IMR-90 (cell line): ENCODE data around the gene SEC24B. TPM values are rescaled to one million over a fixed set of nuclear protein-coding genes. Genes with fewer than 3 reads are reported as not detected.

Source experiments
- ATAC-seq: fragments of 200-7000 bp; cut with Tn5 transposase; 2 replicates; pipeline ENCODE4 v1.9.1; 2020; ENCODE audit warnings: low read depth, mild to moderate bottlenecking, moderate library complexity
- BruUV-seq: library from RNA; stranded (reverse); fragments of 400-500 nt; replicated peaks from 2 replicates; lab custom pipeline; 2021; lab: Mats Ljungman, UMichigan
- CTCF ChIA-PET: fragments of 300-600 bp; formaldehyde crosslinking; extraction: SDS; loops from one replicate; lab custom pipeline; 2021; ENCODE audit warnings: antibody characterized with exemption; lab: Yijun Ruan, JAX
- POLR2A ChIA-PET: fragments of 300-600 bp; sonication (Branson Sonifier 250); formaldehyde crosslinking; loops from one replicate; lab custom pipeline; 2022; ENCODE audit warnings: antibody characterized with exemption; ENCODE audit not compliant: unreplicated experiment; lab: Charles Lee
- DNase-seq: peaks from one replicate; pipeline ENCODE4 v3.0.0; 2013
- H2AFZ ChIP-seq: replicated peaks from 2 replicates; pipeline ENCODE3; 2013; ENCODE audit warnings: low read length, mild to moderate bottlenecking; ENCODE audit not compliant: poor library complexity
- H2AK5ac ChIP-seq: 2 replicates; pipeline ENCODE4 v1.6.1; 2013; ENCODE audit warnings: low read depth, low read length, inconsistent platforms
- H2AK9ac ChIP-seq: replicated peaks from 2 replicates; pipeline ENCODE3; 2013; ENCODE audit warnings: mild to moderate bottlenecking, low read depth, low read length, moderate library complexity; ENCODE audit not compliant: poor library complexity
- H2BK120ac ChIP-seq: 2 replicates; pipeline ENCODE4 v1.6.1; 2013; ENCODE audit warnings: low read depth, low read length, inconsistent platforms
- H2BK15ac ChIP-seq: 3 replicates; pipeline ENCODE4 v1.6.1; 2013; ENCODE audit warnings: low read depth, low read length, inconsistent platforms
- H2BK20ac ChIP-seq: 2 replicates; pipeline ENCODE4 v1.6.1; 2013; ENCODE audit warnings: low read depth, mild to moderate bottlenecking, inconsistent platforms, low read length, moderate library complexity
- H2BK5ac ChIP-seq: 2 replicates; pipeline ENCODE4 v1.6.1; 2013; ENCODE audit warnings: mild to moderate bottlenecking, low read depth, low read length, inconsistent platforms; ENCODE audit not compliant: poor library complexity, severe bottlenecking
- H3K14ac ChIP-seq: replicated peaks from 2 replicates; pipeline ENCODE4 v1.6.1; 2013; ENCODE audit warnings: low read depth, low read length, inconsistent platforms
- H3K18ac ChIP-seq: 2 replicates; pipeline ENCODE4 v1.6.1; 2013; ENCODE audit warnings: low read depth, low read length, control low read depth
- H3K23ac ChIP-seq: 2 replicates; pipeline ENCODE4 v1.6.1; 2013; ENCODE audit warnings: low read depth, low read length, inconsistent platforms
- H3K27ac ChIP-seq: 2 replicates; pipeline ENCODE4 v1.5.1; 2013; ENCODE audit warnings: mild to moderate bottlenecking, control low read depth, low read length; ENCODE audit not compliant: insufficient read depth
- H3K27me3 ChIP-seq: 2 replicates; pipeline ENCODE4 v1.6.1; 2013; ENCODE audit warnings: low read length; ENCODE audit not compliant: control insufficient read depth, insufficient read depth
- H3K36me3 ChIP-seq: 2 replicates; pipeline ENCODE4 v1.6.1; 2013; ENCODE audit warnings: low read length, mixed read lengths; ENCODE audit not compliant: control insufficient read depth, insufficient read depth
- H3K4ac ChIP-seq: 2 replicates; pipeline ENCODE4 v1.6.1; 2013; ENCODE audit warnings: low read depth, low read length, inconsistent platforms
- H3K4me1 ChIP-seq: 2 replicates; pipeline ENCODE4 v1.6.1; 2013; ENCODE audit warnings: low read length, mixed read lengths; ENCODE audit not compliant: control insufficient read depth, insufficient read depth
- H3K4me2 ChIP-seq: 2 replicates; pipeline ENCODE4 v1.6.1; 2013; ENCODE audit warnings: low read depth, mild to moderate bottlenecking, control low read depth, low read length, moderate library complexity
- H3K4me3 ChIP-seq: 2 replicates; pipeline ENCODE4 v1.5.1; 2013; ENCODE audit warnings: low read depth, mild to moderate bottlenecking, control low read depth, low read length, moderate library complexity; ENCODE audit not compliant: insufficient read depth
- H3K56ac ChIP-seq: 2 replicates; pipeline ENCODE4 v1.6.1; 2013; ENCODE audit warnings: low read length, inconsistent platforms; ENCODE audit not compliant: insufficient read depth; ENCODE audit errors: extremely low read depth
- H3K79me1 ChIP-seq, 2 experiments: 2 replicates each; pipeline ENCODE4 v1.6.1; 2013; ENCODE audit warnings: low read length in 2 of 2, inconsistent platforms in 1 of 2, low read depth in 1 of 2
- H3K9ac ChIP-seq: 2 replicates; pipeline ENCODE4 v1.6.1; 2013; ENCODE audit warnings: low read depth, low read length, control low read depth
- H3K9me1 ChIP-seq: 2 replicates; pipeline ENCODE4 v1.6.1; 2013; ENCODE audit warnings: low read length, inconsistent platforms; ENCODE audit not compliant: insufficient read depth
- H3K9me3 ChIP-seq: 2 replicates; pipeline ENCODE4 v1.6.1; 2013; ENCODE audit warnings: low read length; ENCODE audit not compliant: control insufficient read depth, insufficient read depth
- H4K20me1 ChIP-seq: 2 replicates; pipeline ENCODE4 v1.6.1; 2013; ENCODE audit warnings: low read length, inconsistent platforms; ENCODE audit not compliant: insufficient read depth
- H4K5ac ChIP-seq: 2 replicates; pipeline ENCODE4 v1.6.1; 2013; ENCODE audit warnings: mild to moderate bottlenecking, low read depth, low read length, control low read depth
- H4K8ac ChIP-seq, 2 experiments: 2 replicates each; pipeline ENCODE4 v1.6.1; 2013; ENCODE audit warnings: low read depth in 2 of 2, low read length in 2 of 2, control low read depth in 1 of 2, inconsistent platforms in 1 of 2
- H4K91ac ChIP-seq: 2 replicates; pipeline ENCODE4 v1.6.1; 2013; ENCODE audit warnings: low read depth, low read length, inconsistent platforms; ENCODE audit not compliant: insufficient read depth
- BHLHE40 ChIP-seq: fragments of 150-350 bp; IDR thresholded peaks from 2 replicates; pipeline ENCODE4 v1.6.1; 2016; ENCODE audit warnings: mild to moderate bottlenecking, low read depth, low read length
- FOS ChIP-seq: fragments of 150-350 bp; IDR thresholded peaks from 2 replicates; pipeline ENCODE4 v1.6.1; 2016; ENCODE audit warnings: low read depth, low read length
- MAZ ChIP-seq: IDR thresholded peaks from 2 replicates; pipeline ENCODE4 v1.6.1; 2012; ENCODE audit warnings: low read depth, mild to moderate bottlenecking, low read length, improper control_type of control experiment, moderate library complexity, borderline replicate concordance
- MXI1 ChIP-seq: IDR thresholded peaks from 2 replicates; pipeline ENCODE4 v1.6.1; 2012; ENCODE audit warnings: low read depth, mild to moderate bottlenecking, low read length, moderate library complexity, borderline replicate concordance
- NFE2L2 ChIP-seq: fragments of 150-350 bp; IDR thresholded peaks from 2 replicates; pipeline ENCODE4 v1.6.1; 2016; ENCODE audit warnings: low read depth, mild to moderate bottlenecking, low read length
- POLR2A ChIP-seq: IDR thresholded peaks from 2 replicates; pipeline ENCODE4 v1.6.1; 2012; ENCODE audit warnings: mild to moderate bottlenecking, low read depth, low read length
- RAD21 ChIP-seq: IDR thresholded peaks from 2 replicates; pipeline ENCODE4 v1.6.1; 2012; ENCODE audit warnings: low read length, improper control_type of control experiment
- WGBS, 2 experiments: methylation state at CpG; one replicate each; pipeline versions ENCODE4 v1.1.5 to v1.1.7; 2013; ENCODE audit warnings: missing lambda C conversion rate in 2 of 2; ENCODE audit not compliant: insufficient read length in 1 of 2; ENCODE audit errors: extremely low coverage in 2 of 2; 5-methylcytosine and 5-hydroxymethylcytosine counted together
- dilution Hi-C: fragments of 300-500 bp; cut with HindIII; formaldehyde crosslinking; loops from one replicate; pipeline ENCODE4 v1.14.3; 2018; ENCODE audit warnings: low sequenced_read_pairs; ENCODE audit not compliant: unreplicated experiment
- in situ Hi-C: fragments of 300-500 bp; cut with MboI; formaldehyde crosslinking; loops from 3 replicates; pipeline ENCODE4 v1.14.3; 2019; ENCODE audit warnings: low sequenced_read_pairs, inconsistent platforms, mixed read lengths
- intact Hi-C: fragments of 100-400 bp; cut with micrococcal nuclease; formaldehyde crosslinking; loops from 2 replicates; pipeline ENCODE4 v1.10.0; 2022
- polyA plus RNA-seq, 3 experiments: library from polyadenylated mRNA; depleted of rRNA; stranded (reverse); fragments of >200 nt; gene quantifications; 2 replicates each; pipeline ENCODE4 v1.2.3, GENCODE V29; 2012; ENCODE audit warnings: low replicate concordance in 1 of 3
- total RNA-seq: library from RNA; depleted of rRNA; stranded (reverse); fragments of >200 nt; gene quantifications from 2 replicates; pipeline ENCODE4 v1.2.3, GENCODE V29; 2012
- TF ChIP-seq, protein P1 (sequence below): fragments of 150-350 bp; IDR thresholded peaks from 2 replicates; pipeline ENCODE4 v1.6.1; 2017; ENCODE audit warnings: mild to moderate bottlenecking, antibody characterized with exemption, low read length, low read depth
- TF ChIP-seq, protein P2 (sequence below): fragments of 150-350 bp; IDR thresholded peaks from 2 replicates; pipeline ENCODE4 v1.6.1; 2016; ENCODE audit warnings: low read depth, mild to moderate bottlenecking, low read length, moderate library complexity, borderline replicate concordance

The SEC24B gene
- total and polyA plus RNA-seq, 2 of the 4 experiments (the other 2 are of a cell fraction): 19.0 to 27.4 TPM

DNA sequence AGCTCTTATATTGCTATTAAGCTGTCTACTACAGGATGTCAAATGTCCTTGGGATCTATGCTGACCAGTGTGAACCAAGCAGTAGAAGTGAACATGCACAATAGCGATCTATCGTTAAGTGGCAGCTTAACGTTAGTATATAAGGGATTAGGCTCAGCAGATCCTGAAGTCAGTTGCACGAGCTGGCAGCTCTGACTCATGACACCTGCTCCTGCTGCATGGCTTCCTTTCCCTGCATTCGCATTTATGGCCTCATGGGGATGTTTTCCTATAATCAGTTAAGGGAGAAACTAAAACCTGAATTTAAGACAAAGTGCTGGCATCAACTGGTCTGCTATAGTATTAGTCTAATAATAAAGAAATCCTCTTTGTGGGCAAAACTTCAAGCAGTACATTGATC lies 113.8 kb downstream of the SEC24B start:
- Histone ChIP-seq H3K9me3 (no peaks in the 10 kb centered on the region), H3K27ac (no peak overlapping the region), H3K27me3 (no peaks in the 10 kb centered on the region), H3K14ac (no peak overlapping the region), H2BK15ac (no peak overlapping the region), H2AK5ac (no peak overlapping the region), H2AFZ (no peak overlapping the region), H3K23ac (no peak overlapping the region), H4K20me1 (no peaks in the 10 kb centered on the region), H3K4me3 (no peak overlapping the region), H3K9me1 (peaks cover 3% of the 10 kb centered on the region; the same call in 1 of the 2 replicates), H3K4me2 (no peak overlapping the region), H4K8ac (no peak overlapping the region), H2BK120ac (no peak overlapping the region), H2BK5ac (no peak overlapping the region), H2AK9ac (no peak overlapping the region), H3K9ac (no peak overlapping the region), H4K91ac (no peak overlapping the region), H3K56ac (no peak overlapping the region), H2BK20ac (no peak overlapping the region), H4K5ac (no peak overlapping the region), H3K36me3 (peaks cover 6% of the 10 kb centered on the region), H3K4ac (no peak overlapping the region), H3K18ac (no peak overlapping the region), H3K4me1 (peaks cover 2% of the 10 kb centered on the region; the same call in 1 of the 2 replicates), H3K79me1 (0 out of 4 replicates have a peak, but pooled peaks cover 0 to 3% of the 10 kb centered on the region in 2 experiments)
- in situ Hi-C loops: loop anchor here (10.0 kb wide), 1 partner anchor 267 kb away; the partner anchor contains the start of gene GAR1
- ATAC-seq: no peak
- TF ChIP-seq POLR2A: no peak
- no peak for TF ChIP-seq BHLHE40
- TF ChIP-seq, protein P1, sequence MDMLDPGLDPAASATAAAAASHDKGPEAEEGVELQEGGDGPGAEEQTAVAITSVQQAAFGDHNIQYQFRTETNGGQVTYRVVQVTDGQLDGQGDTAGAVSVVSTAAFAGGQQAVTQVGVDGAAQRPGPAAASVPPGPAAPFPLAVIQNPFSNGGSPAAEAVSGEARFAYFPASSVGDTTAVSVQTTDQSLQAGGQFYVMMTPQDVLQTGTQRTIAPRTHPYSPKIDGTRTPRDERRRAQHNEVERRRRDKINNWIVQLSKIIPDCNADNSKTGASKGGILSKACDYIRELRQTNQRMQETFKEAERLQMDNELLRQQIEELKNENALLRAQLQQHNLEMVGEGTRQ: no peak
- TF ChIP-seq NFE2L2: no peak
- TF ChIP-seq MXI1: no peak
- TF ChIP-seq, protein P2, sequence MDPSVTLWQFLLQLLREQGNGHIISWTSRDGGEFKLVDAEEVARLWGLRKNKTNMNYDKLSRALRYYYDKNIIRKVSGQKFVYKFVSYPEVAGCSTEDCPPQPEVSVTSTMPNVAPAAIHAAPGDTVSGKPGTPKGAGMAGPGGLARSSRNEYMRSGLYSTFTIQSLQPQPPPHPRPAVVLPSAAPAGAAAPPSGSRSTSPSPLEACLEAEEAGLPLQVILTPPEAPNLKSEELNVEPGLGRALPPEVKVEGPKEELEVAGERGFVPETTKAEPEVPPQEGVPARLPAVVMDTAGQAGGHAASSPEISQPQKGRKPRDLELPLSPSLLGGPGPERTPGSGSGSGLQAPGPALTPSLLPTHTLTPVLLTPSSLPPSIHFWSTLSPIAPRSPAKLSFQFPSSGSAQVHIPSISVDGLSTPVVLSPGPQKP: no peak
- TF ChIP-seq RAD21: no peak
- TF ChIP-seq MAZ: no peak
- TF ChIP-seq FOS: no peak
- no TSS peak for BruUV-seq
- DNase-seq: peak; percentile 22
- no CpG with 5 or more reads among the region's 5 CpGs for WGBS, 2 experiments
- dilution Hi-C loops: no loop called here
- CTCF ChIA-PET: interaction anchor here (0.6 kb wide), 1 partner anchor 262 kb away, joined by 4 read pairs; no protein-coding TSS in a partner anchor
- POLR2A ChIA-PET: interaction anchor here (0.5 kb wide), 1 partner anchor 64 kb away, joined by 3 read pairs; no protein-coding TSS in a partner anchor
- intact Hi-C loops: loop anchor here (5.0 kb wide), 2 partner anchors 105 to 155 kb away; partner anchors contain the start of gene CASP6
